Measurements from ENCODE around the gene MLLT3. TPM values are rescaled to one million over a fixed set of nuclear protein-coding genes. Genes with fewer than 3 reads are reported as not detected.

MLLT3 gene
- total and polyA plus RNA-seq, 2 of the 13 experiments (the other 11 are each of a cell fraction or from before 2014, with no cell fraction given), result 12.3 to 12.6 TPM

GRCh38 chr9:20405616-20406015, 216.7 kb downstream of the MLLT3 start (continued):
- no peak for TF ChIP-seq MYNN (CRISPR knock-in tag; IDR thresholded peaks at IDR 0.05; ENCODE audit: low read depth)
- TF ChIP-seq ATF7-NPFF (CRISPR knock-in tag; IDR thresholded peaks at IDR 0.05; ENCODE audit: low read depth), result no peak
- TF ChIP-seq SIN3B (IDR thresholded peaks at IDR 0.05; ENCODE audit: low read length), result no peak

GRCh38 chr9:20405078-20405477, 217.2 kb downstream of the MLLT3 start:
- Histone ChIP-seq H3K36me3 (replicated peaks in 1 of 2; ENCODE audit: control insufficient read depth in 1 of 2, insufficient read depth in 2 of 2, low read length in 2 of 2) (no peaks in the 10 kb centered on the region), H2AFZ (ENCODE audit: low read length) (no peak overlapping the region), H3K27me3 (ENCODE audit: control insufficient read depth in 1 of 2, insufficient read depth in 2 of 2, low read length in 2 of 2) (no peaks in the 10 kb centered on the region), H3K9ac (ENCODE audit: insufficient read depth, low read depth, low read length) (no peak overlapping the region), H4K20me1 (ENCODE audit: insufficient read depth, low read length) (no peaks in the 10 kb centered on the region), H3K4me2 (ENCODE audit: low read depth, low read length) (no peak overlapping the region), H3K4me3 (replicated peaks in 1 of 3; ENCODE audit: insufficient read depth in 1 of 3, low read depth in 2 of 3, low read length in 3 of 3) (no peak overlapping the region), H3K79me2 (ENCODE audit: insufficient read depth, low read length) (no peaks in the 10 kb centered on the region), H3K4me1 (ENCODE audit: insufficient read depth, low read length) (peaks cover 16% of the 10 kb centered on the region), H3K27ac (ENCODE audit: extremely low read length, insufficient read depth, low read length) (no peak overlapping the region), H3K9me3 (ENCODE audit: low read length) (no peaks in the 10 kb centered on the region)
- ATAC-seq (no peak), FAIRE-seq (no peak), DNase-seq (ENCODE audit: low spot score) (no peak)
- TF ChIP-seq EHMT2 (IDR thresholded peaks at IDR 0.05; ENCODE audit: borderline replicate concordance, low read depth, low read length), result no peak
- TF ChIP-seq IKZF1 (IDR thresholded peaks at IDR 0.05), result no peak
- no peak for TF ChIP-seq ZNF839 (CRISPR knock-in tag; IDR thresholded peaks at IDR 0.05; ENCODE audit: borderline replicate concordance)
- no peak for TF ChIP-seq ZMYM2 (CRISPR knock-in tag; IDR thresholded peaks at IDR 0.05)
- TF ChIP-seq ZNF704 (CRISPR knock-in tag; IDR thresholded peaks at IDR 0.05; ENCODE audit: borderline replicate concordance), result no peak
- TF ChIP-seq ZNF383 (CRISPR knock-in tag; IDR thresholded peaks at IDR 0.05; ENCODE audit: borderline replicate concordance), result no peak
- no peak for TF ChIP-seq ZBTB38 (CRISPR knock-in tag; IDR thresholded peaks at IDR 0.05)
- no peak for TF ChIP-seq POGZ (CRISPR knock-in tag; IDR thresholded peaks at IDR 0.05)
- in situ Hi-C loops (cut with HindIII; ENCODE audit: extremely low pct_ligation_motif_present, low pct_unique_long_range_greater_than_20kb) (no loop called here), intact Hi-C loops (cut with micrococcal nuclease; ENCODE audit: unreplicated experiment) (no loop called here)
- no TSS peak for BruUV-seq (replicated peaks)
- POLR2A ChIA-PET, result no interaction called here
- WGBS (ENCODE audit: low lambda C conversion rate), result 36% methylated on average over 1 of the region's 1 CpG
- CTCF ChIA-PET (ENCODE audit: low intra/inter-chr PET ratio, low total read pairs), result no interaction called here

Data from HepG2 (cell line).